Vagina (tissue), 2 donors: Measurements from ENCODE around the gene NBPF20.
"Not testable (repeated sequence)": the region's sequence is repeated elsewhere in the genome, so short reads cannot be mapped to it uniquely, and the experiment has no call there.

Experiments
- POLR2AphosphoS5 ChIP-seq, 2 donors: sonication (generic); formaldehyde crosslinking; IDR thresholded peaks; one replicate each; pipeline ENCODE4 v1.9.0; 2017; ENCODE audit warnings: antibody characterized with exemption in 2 of 2, mild to moderate bottlenecking in 2 of 2, low read depth in 1 of 2; ENCODE audit not compliant: insufficient read depth in 1 of 2
- TF ChIP-seq, protein P1 (sequence below), 3 experiments: fragments of 450-650 bp in 2 of 3; fragments of 200-600 bp in 1 of 3; sonication (generic) in 1 of 3; IDR thresholded peaks; one replicate each; pipeline ENCODE4 v1.5.1; 2017 to 2019; ENCODE audit warnings: antibody characterized with exemption in 3 of 3, mild to moderate bottlenecking in 2 of 3, moderate library complexity in 2 of 3

DNA sequence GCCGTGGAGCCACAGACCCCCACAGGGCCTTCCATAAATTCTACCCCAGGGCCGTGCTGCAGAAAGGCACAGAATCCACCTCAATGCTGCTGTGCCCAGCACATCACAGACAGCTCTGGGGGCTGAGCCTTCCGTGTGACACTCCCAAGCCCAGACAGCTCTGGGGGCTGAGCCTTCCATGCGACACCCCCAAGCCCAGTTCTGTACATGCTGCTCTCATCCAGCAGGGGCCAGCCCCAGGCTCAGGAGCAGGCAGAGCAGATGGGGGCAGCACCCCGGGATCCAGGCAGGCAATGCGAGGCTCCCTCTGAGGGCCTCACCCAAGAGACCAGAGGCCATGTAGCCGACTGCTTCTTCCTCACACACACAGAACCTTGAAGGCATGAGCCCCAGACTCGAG lies 27.1 kb upstream of the NBPF20 start:
- TF ChIP-seq, protein P1, sequence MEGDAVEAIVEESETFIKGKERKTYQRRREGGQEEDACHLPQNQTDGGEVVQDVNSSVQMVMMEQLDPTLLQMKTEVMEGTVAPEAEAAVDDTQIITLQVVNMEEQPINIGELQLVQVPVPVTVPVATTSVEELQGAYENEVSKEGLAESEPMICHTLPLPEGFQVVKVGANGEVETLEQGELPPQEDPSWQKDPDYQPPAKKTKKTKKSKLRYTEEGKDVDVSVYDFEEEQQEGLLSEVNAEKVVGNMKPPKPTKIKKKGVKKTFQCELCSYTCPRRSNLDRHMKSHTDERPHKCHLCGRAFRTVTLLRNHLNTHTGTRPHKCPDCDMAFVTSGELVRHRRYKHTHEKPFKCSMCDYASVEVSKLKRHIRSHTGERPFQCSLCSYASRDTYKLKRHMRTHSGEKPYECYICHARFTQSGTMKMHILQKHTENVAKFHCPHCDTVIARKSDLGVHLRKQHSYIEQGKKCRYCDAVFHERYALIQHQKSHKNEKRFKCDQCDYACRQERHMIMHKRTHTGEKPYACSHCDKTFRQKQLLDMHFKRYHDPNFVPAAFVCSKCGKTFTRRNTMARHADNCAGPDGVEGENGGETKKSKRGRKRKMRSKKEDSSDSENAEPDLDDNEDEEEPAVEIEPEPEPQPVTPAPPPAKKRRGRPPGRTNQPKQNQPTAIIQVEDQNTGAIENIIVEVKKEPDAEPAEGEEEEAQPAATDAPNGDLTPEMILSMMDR (IDR thresholded peaks at IDR 0.05), result not testable (repeated sequence)
- TF ChIP-seq POLR2AphosphoS5 (IDR thresholded peaks at IDR 0.05; ENCODE audit: insufficient read depth in 1 of 2, low read depth in 1 of 2), result not testable (repeated sequence)
